Stimulated activated CD4-positive, alpha-beta T cell treated with anti-CD3 and anti-CD28 coated beads, Interleukin-4, amount 100 ng/mL, for 24 hours (primary cell): ENCODE measurements around the gene TPRX1.
"Not testable (repeated sequence)": the region's sequence is repeated elsewhere in the genome, so short reads cannot be mapped to it uniquely, and the experiment has no call there.

Source experiments
- DNase-seq: peaks from one replicate; pipeline ENCODE4 v3.0.0-alpha.2; 2020

TPRX1 gene

DNA sequence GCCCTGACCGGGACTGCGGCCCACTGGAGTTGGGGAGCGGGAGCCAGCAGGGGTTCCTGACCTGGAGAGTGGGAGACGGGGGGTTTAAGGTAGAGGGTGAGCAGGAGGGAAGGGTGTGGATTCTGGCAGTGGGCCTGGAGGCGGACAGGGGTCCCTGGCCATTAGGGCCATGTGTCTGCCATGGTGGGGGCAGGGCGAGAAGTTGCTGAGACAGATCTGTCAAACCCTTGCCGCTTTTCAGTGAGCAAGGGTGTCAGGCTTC is 38.1 kb downstream of the TPRX1 start:
- no peak for DNase-seq

DNA sequence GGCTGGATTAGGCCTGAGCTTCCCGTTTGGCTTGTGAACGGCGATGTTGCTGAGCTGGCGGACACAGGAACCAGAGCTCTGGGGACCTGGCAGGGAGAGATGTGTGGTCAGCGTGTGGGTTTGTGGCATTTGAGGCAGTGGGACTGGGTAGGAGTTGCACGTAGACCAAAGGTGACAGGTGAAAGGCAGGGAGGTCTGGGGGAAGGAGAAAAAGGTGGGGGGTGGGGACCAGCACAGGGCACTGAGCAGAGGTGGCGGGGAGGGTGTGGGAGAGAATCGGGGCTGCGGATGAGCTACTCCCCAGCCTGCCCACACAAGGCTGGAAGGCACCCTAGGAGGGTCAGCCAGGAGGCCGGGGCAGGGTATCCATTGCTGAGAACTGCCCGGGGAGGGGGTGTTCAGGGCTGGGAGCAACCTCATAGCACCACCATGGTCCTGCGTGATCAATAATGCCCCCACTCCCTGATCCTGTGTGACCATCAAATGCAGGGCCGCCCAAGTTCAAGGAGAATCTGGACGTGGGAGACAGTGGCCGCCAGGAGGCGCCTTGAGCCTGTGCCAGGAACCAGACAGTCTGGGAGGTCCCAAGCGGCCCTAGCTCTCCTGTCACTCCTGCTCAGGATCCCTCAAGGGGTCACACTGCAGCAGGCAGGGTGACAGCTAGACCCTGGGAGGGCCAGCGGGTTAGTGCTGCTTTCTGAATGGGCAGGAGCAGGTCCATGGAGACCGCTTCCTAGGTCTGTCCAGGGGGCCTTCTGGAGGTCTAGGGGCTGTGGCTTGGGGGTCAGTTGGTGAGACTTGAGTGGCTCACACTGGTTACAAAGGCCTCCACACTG is 38.6 kb downstream of the TPRX1 start:
- peak; percentile 44 for DNase-seq

DNA sequence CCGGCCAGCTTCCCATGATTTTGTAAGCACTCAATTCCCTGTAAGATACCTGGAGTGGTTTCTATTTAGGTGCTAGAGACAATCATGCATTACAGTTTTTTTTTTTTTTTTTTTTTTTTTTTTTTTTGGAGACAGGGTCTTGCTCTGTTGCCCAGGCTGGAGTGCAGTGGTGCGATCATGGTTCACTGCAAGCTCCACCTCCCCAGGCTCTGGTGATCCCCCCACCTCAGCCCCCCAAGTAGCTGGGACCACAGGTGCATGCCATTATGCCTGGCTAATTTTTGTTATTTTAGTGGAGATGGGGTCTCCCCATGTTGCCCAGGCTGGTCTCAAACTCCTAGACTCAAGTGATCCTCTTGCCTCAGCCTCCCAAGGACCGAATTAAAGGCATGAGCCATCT is 39.6 kb downstream of the TPRX1 start:
- DNase-seq = not testable (repeated sequence)

DNA sequence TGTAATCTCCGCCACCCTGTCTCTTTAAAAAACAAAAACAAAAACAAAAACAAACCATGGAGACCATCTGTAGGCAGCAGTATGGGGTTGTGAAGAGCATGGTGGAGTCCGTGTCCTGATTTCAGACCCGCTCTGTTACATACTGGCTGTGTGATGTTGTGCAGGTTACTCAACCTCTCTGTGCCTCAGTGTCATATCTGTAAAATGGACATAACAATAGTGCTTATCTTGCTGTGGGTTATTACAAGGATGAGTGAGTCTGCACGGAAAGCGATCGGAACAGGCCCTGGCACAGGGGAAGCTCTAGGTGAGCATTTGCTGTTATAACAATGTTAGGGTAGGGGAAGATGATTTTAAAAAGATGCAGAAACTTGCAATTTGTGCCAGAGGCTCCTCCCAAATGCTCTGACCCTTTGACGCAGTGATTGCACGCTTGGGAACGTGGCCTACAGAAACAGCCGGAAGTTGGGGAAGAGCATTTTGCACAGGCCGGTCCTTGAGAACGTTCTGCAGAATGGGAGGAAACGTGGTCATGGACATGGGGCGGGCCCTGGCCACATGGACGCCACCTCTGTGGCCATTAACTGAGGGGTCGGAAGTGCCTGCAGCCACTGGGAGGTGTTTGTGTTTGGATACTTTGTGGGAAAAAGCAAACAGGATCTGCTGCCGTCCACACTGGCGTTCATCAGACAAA is 41.6 kb downstream of the TPRX1 start:
- DNase-seq = no peak

DNA sequence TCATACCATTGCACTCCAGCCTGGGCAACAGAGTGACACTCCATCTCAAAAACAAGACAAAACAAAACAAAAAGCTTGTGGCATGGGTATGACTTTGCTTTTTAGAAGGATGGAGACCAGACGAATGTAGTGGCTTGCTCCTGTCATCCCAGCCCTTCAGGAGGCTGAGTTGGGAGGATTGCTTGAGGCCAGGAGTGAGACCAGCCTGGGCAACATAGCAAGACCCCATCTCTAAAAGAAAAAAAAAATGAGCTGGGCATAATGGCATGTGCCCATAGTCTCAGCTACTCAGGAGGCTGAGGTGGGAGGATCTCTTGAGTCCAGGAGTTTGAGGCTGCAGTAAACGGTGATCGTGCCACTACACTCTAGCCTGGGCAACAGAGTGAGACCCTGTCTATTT is 42.2 kb downstream of the TPRX1 start:
- DNase-seq = no peak

DNA sequence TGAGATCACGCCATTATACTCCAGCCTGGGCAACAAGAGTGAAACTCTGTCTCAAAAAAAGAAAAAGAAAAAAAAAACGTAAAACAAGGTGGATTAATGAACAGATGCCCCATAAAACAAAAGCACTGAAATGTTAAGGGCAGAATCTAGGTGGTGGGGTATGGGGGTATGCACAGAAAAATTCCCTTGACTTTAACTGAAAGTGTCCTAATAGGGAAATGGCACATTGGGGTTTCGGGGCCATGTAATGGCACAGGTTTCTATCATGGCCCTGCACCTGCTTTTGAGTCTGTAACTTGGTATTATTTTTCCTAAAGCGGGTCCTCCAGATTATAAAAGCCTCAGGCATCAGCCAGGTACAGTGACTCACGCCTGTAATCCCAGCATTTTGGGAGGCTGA is 42.8 kb downstream of the TPRX1 start:
- DNase-seq = no peak

DNA sequence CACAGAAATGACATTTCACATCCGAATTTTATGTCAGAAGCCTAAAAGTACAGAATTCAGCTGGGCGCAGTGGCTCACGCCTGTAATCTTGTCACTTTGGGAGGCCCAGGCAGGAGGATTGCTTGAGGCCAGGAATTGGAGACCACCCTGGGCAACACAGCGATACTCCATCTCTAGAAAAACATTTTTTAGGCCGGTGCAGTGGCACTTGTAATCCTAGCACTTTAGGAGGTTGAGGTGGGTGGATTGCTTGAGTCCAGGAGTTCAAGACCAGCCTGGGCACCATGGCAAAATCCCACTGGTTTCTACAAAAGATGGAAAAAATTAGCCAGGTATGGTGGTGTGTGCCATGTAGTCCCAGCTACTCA is 43.7 kb downstream of the TPRX1 start:
- no peak for DNase-seq

DNA sequence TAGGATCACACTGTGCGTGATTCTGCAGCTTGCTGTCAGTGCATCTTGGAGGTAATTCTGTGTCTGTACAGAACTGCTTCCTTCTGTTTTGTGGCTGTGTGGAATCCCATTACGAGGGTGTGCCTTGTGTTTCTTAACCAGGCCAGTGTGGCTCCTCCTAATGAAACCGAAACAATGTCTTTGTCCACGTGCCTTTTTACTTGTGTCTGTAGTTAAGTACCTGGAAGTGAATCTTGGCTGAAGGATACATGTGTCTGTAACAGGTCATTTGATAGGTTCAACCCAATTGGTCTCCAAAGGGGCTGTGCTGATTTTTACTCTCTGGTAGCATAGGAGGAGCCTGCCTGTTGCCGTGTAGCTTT is 45.9 kb downstream of the TPRX1 start:
- no peak for DNase-seq

DNA sequence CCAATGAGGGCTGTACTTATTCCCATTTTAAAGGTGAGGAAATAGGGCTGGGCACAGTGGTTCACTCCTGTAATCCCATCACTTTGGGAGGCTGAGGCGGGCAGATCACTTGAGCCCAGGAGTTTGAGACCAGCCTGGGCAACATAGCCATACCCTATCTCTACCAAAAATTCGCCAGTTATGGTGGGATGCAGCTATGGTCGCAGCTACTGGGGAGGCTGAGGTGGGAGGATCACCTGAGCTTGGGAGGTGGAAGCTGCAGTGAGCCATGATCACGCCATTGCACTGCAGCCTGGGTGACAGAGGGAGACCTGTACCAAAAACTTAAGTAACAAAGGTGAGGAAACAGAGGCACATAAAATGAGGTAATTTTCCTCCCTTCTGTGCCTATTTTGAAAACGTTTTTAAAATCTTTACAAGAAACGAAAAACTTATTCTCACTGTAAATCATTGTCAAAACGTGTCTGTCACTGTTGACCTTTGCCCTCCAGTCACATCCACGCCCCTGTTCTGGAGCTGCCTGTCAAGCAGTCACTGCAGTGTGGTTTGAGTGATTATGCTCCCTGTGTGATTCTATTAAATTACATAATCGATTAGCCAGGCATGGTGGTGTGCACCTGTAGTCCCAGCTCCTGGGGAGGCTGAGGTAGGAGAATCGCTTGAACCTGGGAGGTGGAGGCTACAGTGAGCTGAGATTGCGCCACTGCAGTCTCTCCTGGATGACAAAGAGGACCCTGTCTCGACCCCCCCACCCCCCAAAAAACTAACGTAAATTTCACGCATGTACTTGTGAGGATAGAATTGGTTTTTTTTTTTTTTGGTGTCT is 46.5 kb downstream of the TPRX1 start:
- DNase-seq = no peak

DNA sequence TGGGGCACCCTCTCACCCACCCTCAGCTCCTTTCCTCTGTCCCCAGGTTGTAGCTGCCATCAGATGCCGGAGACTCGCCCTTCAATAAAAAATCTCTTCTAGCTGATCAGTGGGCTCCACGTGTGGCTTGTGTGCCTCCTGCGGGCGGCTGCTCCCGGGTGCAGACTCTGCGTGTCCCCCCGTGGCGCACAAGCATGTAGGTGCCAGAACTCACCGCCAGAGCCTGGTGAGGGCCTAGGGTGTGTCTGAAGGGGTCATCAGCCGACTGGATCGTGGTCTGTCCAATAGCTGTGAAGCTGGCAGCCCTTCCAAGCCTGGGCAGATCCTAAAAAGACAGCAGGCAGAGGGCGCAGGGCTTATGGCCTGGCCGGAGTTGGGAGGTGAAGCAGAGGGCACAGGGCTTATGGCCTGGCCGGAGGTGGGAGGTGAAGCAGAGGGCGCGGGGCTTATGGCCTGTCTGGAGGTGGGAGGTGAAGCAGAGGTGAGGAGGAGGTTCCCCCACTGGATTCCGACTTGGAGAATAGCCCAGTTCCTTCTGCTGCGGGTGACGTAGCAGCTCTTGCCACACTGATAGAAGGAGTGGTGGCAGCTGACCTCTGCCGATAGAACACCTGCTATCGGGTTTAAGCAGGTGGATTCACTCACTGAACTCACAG is 47.3 kb downstream of the TPRX1 start:
- no peak for DNase-seq

DNA sequence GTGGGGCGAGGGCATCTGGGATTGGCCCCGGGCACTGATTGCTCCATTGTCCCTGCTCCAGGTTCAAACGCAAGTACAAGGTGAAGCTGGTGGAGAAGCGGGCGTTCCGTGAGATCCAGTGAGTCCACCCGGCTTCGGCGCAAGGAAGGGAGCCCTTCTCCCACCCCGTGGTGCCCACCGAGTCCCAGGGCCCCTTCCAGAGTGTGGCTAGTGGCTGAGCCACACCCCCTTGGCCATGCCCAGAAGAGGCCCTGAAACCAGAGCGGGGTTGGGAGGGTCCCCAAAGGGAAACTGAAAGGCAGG is 47.8 kb downstream of the TPRX1 start:
- DNase-seq = no peak

DNA sequence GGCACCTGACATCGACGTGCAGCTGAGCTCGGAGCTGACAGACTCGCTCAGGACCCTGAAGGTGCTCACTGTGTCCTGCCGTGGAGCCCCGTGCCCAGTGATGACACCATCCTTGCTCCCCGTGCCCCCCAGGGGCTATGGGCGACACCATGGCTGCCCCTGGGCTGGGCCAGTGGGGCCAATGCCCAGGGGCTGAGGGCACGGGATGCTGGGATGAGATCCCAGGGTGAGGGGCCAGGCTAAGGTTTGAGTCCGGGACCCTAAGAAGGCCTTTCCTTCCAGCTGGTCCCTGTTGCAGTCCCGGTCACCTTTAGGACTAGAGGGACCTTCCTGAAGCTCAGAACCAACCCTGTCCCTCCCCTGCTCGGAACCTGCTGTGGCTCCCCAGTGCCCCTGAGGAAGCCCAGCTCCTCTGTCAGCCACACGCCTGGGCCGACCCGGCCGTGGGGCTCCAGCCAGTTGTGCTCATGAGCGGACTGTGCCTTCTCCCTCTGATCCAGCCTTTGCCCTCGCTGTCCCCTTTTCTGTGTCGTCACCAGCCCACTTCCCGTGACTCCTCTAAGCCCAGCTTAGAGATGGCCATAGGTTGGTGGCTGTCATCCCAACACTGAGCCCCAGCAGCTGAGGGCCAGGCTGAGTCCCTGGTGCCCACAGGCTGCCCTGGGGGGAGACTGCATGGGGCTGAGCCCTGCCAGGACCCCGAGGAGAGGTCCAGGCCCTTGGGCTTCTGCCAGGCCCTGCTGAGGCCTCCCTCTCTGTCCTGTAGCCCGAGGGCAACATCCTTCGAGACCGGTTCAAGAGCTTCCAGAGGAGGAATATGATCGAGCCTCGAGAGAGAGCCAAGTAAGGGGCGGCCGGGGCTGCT is 48.4 kb downstream of the TPRX1 start:
- DNase-seq = no peak

DNA sequence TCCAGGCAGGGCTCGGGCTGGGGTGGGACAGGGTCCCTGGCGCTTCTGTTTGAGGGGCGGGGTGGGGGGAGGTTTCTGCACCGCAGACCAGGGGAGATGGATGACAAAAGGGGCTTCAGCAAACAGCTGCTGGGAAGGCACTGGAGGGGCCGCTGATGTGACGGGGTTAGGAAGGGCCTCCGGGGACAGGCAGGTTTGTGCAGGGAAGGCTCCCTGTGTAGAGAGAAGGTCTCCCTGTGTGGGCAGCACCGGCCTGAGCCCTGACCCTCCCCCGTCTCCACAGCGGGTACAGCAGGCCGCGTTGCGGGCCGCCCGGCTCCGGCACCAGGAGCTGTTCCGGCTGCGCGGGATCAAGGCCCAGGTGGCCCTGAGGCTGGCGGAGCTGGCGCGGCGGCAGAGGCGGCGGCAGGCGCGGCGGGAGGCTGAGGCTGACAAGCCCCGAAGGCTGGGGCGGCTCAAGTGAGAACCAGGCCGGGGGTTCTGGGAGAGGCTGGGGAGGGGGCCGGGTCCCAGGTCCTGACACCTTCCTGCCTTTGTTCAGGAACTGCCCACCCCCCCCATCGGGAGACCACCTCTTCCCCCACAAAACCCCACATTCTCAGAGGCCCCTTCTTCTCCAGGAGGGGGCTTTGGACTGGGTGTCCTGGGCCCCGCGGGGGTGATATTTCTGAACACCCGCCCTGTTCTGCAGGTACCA is 49.1 kb downstream of the TPRX1 start:
- DNase-seq = no peak

DNA sequence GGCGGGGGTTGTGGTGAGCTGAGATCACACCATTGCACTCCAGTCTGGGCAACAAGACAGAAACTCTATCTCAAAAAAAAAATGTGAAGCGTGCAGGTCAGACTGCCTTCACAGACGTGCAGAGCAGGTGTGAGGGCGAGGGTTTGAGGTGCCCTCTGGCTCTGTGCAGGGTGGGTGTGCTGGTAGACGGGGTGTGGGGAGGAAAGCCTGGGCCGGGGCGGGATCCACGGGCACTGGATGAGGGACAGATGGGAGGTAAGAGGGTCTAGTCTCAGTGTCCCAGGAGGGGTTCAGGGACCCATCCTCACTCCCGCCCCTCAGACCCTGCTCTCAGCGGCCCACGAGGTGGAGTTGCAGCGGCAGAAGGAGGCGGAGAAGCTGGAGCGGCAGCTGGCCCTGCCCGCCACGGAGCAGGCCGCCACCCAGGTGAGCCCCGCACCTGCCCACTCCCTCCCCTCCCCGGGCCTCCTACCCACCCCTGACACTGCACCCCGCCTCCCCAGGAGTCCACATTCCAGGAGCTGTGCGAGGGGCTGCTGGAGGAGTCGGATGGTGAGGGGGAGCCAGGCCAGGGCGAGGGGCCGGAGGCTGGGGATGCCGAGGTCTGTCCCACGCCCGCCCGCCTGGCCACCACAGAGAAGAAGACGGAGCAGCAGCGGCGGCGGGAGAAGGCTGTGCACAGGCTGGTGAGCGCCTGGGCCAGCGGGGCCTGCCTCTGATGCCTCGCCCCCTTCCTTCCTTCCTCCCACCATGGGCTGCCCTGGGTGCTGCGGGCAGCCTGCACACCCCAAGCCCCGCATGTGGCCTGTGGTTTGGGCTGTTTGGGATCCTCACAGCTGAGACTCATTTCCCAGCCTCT is 49.9 kb downstream of the TPRX1 start:
- no peak for DNase-seq

DNA sequence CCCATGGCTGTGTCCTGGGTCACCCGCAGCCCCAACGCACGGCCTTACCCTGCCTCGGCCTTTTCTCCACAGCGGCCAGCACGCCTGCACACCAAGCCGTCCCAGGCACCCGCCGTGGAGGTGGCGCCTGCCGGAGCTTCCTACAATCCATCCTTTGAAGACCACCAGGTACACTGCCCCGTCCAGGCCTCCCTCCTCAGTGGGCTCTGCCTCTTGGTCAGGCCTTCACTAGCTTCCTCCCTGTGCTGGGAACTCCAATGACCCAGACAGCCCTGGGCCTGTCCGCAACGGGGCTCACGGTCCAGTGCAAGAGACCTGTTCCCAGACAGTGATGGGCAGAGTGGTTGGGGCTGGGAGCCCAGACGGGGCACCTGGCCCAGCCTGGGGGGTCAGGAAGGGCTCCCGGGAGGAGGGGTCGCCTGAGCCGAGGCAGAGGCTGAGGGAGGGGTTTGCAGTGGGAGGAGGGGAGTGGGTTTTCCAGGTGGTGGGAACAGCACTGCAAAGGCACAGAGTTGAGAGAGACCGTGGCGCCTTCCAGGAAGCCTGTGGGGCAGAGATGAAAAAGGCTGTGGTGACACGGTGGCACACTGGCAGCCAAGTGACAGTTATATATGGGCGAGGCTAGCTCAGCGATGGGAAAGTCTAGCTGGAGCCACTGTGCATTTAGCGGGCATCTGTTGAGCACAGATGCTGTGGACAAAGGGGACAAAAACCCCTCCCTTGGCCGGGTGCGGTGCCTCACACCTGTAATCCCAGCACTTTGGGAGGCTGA is 51.7 kb downstream of the TPRX1 start:
- no peak for DNase-seq
